Measurements from ENCODE around the gene SLC25A12.

DNA sequence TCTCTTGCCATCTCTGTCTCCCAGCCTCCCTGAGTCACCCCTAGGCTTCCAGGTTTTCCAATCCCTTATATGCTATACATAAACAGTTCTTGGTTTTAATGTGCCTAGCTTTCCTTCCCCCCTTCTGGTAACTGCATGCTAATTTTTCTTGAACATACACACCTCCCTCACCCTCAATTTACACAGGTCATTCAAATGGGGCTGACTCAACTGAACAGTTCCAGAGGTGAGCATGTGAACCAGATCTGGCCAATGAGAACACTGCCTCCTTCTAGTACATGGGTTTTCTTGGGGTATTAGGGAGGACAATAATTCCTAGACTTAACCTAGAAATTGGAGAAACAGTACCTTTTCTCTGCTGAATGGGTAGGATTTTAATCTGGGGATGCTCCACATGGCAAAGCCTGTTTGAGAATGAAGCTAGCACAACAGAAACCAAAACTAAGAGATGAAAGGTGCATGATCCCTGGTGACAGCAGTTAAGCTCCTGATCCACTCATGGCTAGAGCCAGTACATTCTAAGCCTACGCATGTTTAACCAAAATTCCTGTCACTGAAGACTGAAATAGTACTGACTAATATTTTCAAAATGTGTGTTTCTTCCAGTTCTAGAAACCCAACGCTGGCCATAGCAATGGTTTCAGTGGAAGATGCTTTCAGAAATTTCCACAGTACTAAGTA lies 11.8 kb downstream of the SLC25A12 start:
- no peak for TF ChIP-seq EZH2phosphoT487 (IDR thresholded peaks at IDR 0.05; ENCODE audit: low read length)
- TF ChIP-seq, protein P1, sequence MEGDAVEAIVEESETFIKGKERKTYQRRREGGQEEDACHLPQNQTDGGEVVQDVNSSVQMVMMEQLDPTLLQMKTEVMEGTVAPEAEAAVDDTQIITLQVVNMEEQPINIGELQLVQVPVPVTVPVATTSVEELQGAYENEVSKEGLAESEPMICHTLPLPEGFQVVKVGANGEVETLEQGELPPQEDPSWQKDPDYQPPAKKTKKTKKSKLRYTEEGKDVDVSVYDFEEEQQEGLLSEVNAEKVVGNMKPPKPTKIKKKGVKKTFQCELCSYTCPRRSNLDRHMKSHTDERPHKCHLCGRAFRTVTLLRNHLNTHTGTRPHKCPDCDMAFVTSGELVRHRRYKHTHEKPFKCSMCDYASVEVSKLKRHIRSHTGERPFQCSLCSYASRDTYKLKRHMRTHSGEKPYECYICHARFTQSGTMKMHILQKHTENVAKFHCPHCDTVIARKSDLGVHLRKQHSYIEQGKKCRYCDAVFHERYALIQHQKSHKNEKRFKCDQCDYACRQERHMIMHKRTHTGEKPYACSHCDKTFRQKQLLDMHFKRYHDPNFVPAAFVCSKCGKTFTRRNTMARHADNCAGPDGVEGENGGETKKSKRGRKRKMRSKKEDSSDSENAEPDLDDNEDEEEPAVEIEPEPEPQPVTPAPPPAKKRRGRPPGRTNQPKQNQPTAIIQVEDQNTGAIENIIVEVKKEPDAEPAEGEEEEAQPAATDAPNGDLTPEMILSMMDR (IDR thresholded peaks at IDR 0.05; ENCODE audit: low read length), result no peak
- no peak for TF ChIP-seq EZH2 (optimal IDR thresholded peaks at IDR 0.05; ENCODE audit: low read depth, low read length)
